ENCODE data around the gene PRRC2B.

- TF ChIP-seq CTCF (IDR thresholded peaks at IDR 0.05) (no peak), POLR2AphosphoS5 (IDR thresholded peaks at IDR 0.05) (no peak), POLR2A (IDR thresholded peaks at IDR 0.05) (no peak), EP300 (IDR thresholded peaks at IDR 0.05) (no peak)
Observed at GRCh38 chr9:131528886-131529505, 135.1 kb downstream of the PRRC2B start.

All from stomach (tissue), 4 donors.